Ovary (tissue), 9 donors: ENCODE data around the gene BHLHE23. TPM values are rescaled to one million over a fixed set of nuclear protein-coding genes. Genes with fewer than 3 reads are reported as not detected.

Experiments used
- DNase-seq, 5 donors: peaks; one replicate each; pipeline ENCODE4 v3.0.0-alpha.2; 2019 to 2020
- H3K27ac ChIP-seq, 2 donors: fragments of 200-600 bp; one replicate each; pipeline versions ENCODE4 v1.5.1 to v1.8.0; 2019 to 2022
- H3K27me3 ChIP-seq: fragments of 200-600 bp; one replicate; pipeline ENCODE4 v1.8.0; 2022
- H3K36me3 ChIP-seq: fragments of 200-600 bp; sonication (generic); one replicate; pipeline ENCODE4 v1.5.1; 2019
- H3K4me1 ChIP-seq: one replicate; pipeline ENCODE4 v1.8.1; 2013; ENCODE audit warnings: mild to moderate bottlenecking, moderate library complexity; ENCODE audit not compliant: insufficient read depth
- H3K4me3 ChIP-seq: fragments of 200-600 bp; sonication (generic); one replicate; pipeline ENCODE4 v1.5.1; 2017
- H3K9me3 ChIP-seq, 2 donors: fragments of 200-600 bp in 1 of 2; sonication (generic) in 1 of 2; one replicate each; pipeline versions ENCODE4 v1.5.1 to v1.8.1; 2013 to 2019; ENCODE audit warnings: mild to moderate bottlenecking in 1 of 2, moderate library complexity in 1 of 2
- CTCF ChIP-seq, 3 donors: fragments of 450-650 bp in 2 of 3; fragments of 200-600 bp in 1 of 3; IDR thresholded peaks; one replicate each; pipeline versions ENCODE4 v1.5.1 to v1.8.0; 2016 to 2022; ENCODE audit warnings: antibody characterized with exemption in 3 of 3, mild to moderate bottlenecking in 1 of 3
- EP300 ChIP-seq: sonication (generic); formaldehyde crosslinking; IDR thresholded peaks from one replicate; pipeline ENCODE4 v1.6.1; 2017; ENCODE audit warnings: antibody characterized with exemption
- POLR2A ChIP-seq: fragments of 450-650 bp; IDR thresholded peaks from one replicate; pipeline ENCODE4 v1.6.1; 2017; ENCODE audit warnings: antibody characterized with exemption, mild to moderate bottlenecking, moderate library complexity
- WGBS, 3 donors: extraction: QIAGEN DNeasy Blood & Tissue Kit in 1 of 3; methylation state at CpG; one replicate each; pipeline versions ENCODE4 v1.1.5 to v1.1.7; 2013 to 2017; 5-methylcytosine and 5-hydroxymethylcytosine counted together
- intact Hi-C, 4 donors: fragments of 100-400 bp; cut with DNase I; formaldehyde crosslinking; loops; one replicate each; pipeline versions ENCODE4 v1.11.0 to v1.15.1; 2022 to 2023
- polyA plus RNA-seq, 2 donors: library from polyadenylated mRNA; stranded (reverse); fragments of 200-250 nt in 1 of 2; fragments of 350-450 nt in 1 of 2; fragmentation: Illumina TruSeq in 1 of 2; extraction: RNeasy Lipid Tissue Mini Kit (QIAGEN cat#74804) in 1 of 2; gene quantifications; one replicate each; pipeline ENCODE4 v1.2.3, GENCODE V29; 2013 to 2014
- total RNA-seq, 7 donors: library from RNA; depleted of rRNA in 2 of 7; stranded (reverse); fragments of >200 nt in 2 of 7; fragmentation: NEBNext Ultra II Directional in 3 of 7; extraction: Animal tissue kit (Norgen Biotek cat#: 25700) in 3 of 7; gene quantifications; one replicate each; pipeline versions ENCODE4 v1.1.0 to v1.2.4, GENCODE V29; 2016 to 2023
- donor health status: DM: no; HTN: no; CAD: no; lungs with moderate emphysema.
- donor health status: DM: no; HTN: no; CAD: no.
- donor health status: Bipolar disorder and iron deficiency.
- donor health status: DM: yes; HTN: yes; CAD: no.
- donor health status: DM: no; HTN: no; CAD: no.
- donor health status: DM: yes; HTN: yes; CAD: no.

The BHLHE23 gene
- total and polyA plus RNA-seq, 9 donors: not detected

- WGBS, 3 donors: 67 to 77% (median 71%) methylated on average over 21 of the region's 21 CpGs
- H3K27me3 ChIP-seq: no peaks in the 10 kb centered on the region
- DNase-seq: no peak
Observed at GRCh38 chr20:63053432-63054102, 46.8 kb upstream of the BHLHE23 start.

GRCh38 chr20:63052571-63053431, 46.0 kb upstream of the BHLHE23 start:
- intact Hi-C loops: loop anchor here in 3 of 4 donors (10.0 kb wide), 3 partner anchors 122 to 192 kb away; partner anchors contain the start of gene BIRC7 (in 1 of the 3)
- Histone ChIP-seq H3K4me1 (no peaks in the 10 kb centered on the region), H3K27ac (no peak overlapping the region), H3K27me3 (no peaks in the 10 kb centered on the region), H3K36me3 (no peaks in the 10 kb centered on the region), H3K4me3 (no peak overlapping the region), H3K9me3 (no peaks in the 10 kb centered on the region)
- DNase-seq: peak in 1 of 5 donors; percentile 24
- TF ChIP-seq CTCF (IDR thresholded peaks at IDR 0.05) (no peak), EP300 (no peak), POLR2A (no peak)
- WGBS, 3 donors: 19 to 27% (median 24%) methylated on average over 20 of the region's 20 CpGs

More at GRCh38 chr20:63053432-63054102, 46.8 kb upstream of the BHLHE23 start:
- H3K9me3 ChIP-seq: no peaks in the 10 kb centered on the region
- H3K27ac ChIP-seq: no peak overlapping the region
- no peaks in the 10 kb centered on the region for H3K4me1 ChIP-seq
- no peaks in the 10 kb centered on the region for H3K36me3 ChIP-seq
- H3K4me3 ChIP-seq: no peak overlapping the region
- intact Hi-C loops: loop anchor here in 3 of 4 donors (10.0 kb wide), 3 partner anchors 121 to 191 kb away; partner anchors contain the start of gene BIRC7 (in 1 of the 3)
- TF ChIP-seq POLR2A (no peak), CTCF (IDR thresholded peaks at IDR 0.05) (no peak), EP300 (no peak)

GRCh38 chr20:63051911-63052310, 45.1 kb upstream of the BHLHE23 start:
- intact Hi-C loops: loop anchor here in 3 of 4 donors (10.0 kb wide), 3 partner anchors 123 to 193 kb away; partner anchors contain the start of gene BIRC7 (in 1 of the 3)
- no peak for DNase-seq
- H3K27me3 ChIP-seq: no peaks in the 10 kb centered on the region

More at GRCh38 chr20:63051911-63052310, 45.1 kb upstream of the BHLHE23 start:
- Histone ChIP-seq H3K4me1 (no peaks in the 10 kb centered on the region), H3K4me3 (no peak overlapping the region), H3K36me3 (no peaks in the 10 kb centered on the region), H3K9me3 (no peaks in the 10 kb centered on the region), H3K27ac (no peak overlapping the region)
- TF ChIP-seq POLR2A: no peak
- TF ChIP-seq CTCF (IDR thresholded peaks at IDR 0.05): no peak
- TF ChIP-seq EP300: no peak
- 75 to 87% (median 75%) methylated on average over 11 of the region's 11 CpGs for WGBS, 3 donors
